GM12878 (cell line): ENCODE data around the gene FSIP1. TPM values are rescaled to one million over a fixed set of nuclear protein-coding genes. Genes with fewer than 3 reads are reported as not detected.

Experiments
- ATAC-seq: fragments of 200-7000 bp; cut with Tn5 transposase; 3 replicates; pipeline ENCODE4 v1.9.1; 2020; ENCODE audit warnings: mild to moderate bottlenecking, moderate library complexity
- BruUV-seq: library from RNA; stranded (reverse); fragments of 400-500 nt; replicated peaks from 2 replicates; lab custom pipeline; 2021; lab: Mats Ljungman, UMichigan
- CTCF ChIA-PET: fragments of 300-600 bp; sonication (Branson Sonifier 250); formaldehyde crosslinking; extraction: SDS; loops from one replicate; lab custom pipeline; 2021; ENCODE audit warnings: inconsistent platforms; lab: Yijun Ruan, JAX
- POLR2A ChIA-PET: fragments of 350-600 bp; formaldehyde crosslinking; extraction: SDS; loops from one replicate; lab custom pipeline; 2021; ENCODE audit warnings: inconsistent platforms; lab: Charles Lee
- RAD21 ChIA-PET: fragments of 300-600 bp; sonication (Branson Sonifier 250); formaldehyde crosslinking; loops from one replicate; lab custom pipeline; 2023; ENCODE audit warnings: antibody characterized with exemption; ENCODE audit not compliant: unreplicated experiment; lab: Charles Lee
- SMC1A ChIA-PET: fragments of 300-600 bp; sonication (Branson Sonifier 250); formaldehyde crosslinking; loops from one replicate; lab custom pipeline; 2023; ENCODE audit not compliant: unreplicated experiment, uncharacterized antibody; lab: Charles Lee
- DNase-seq: peaks from one replicate; pipeline ENCODE4 v3.0.0-alpha.2; 2011; ENCODE audit warnings: low read depth, low spot score
- FAIRE-seq: peaks from 3 replicates; lab custom pipeline; 2011; peaks lifted over from hg19 to GRCh38; lab: Jason Lieb, UNC
- H2AFZ ChIP-seq: 2 replicates; pipeline ENCODE4 v1.6.0; 2011; ENCODE audit warnings: low read depth, low read length, control low read depth; ENCODE audit not compliant: control insufficient read depth
- H3K27ac ChIP-seq: 2 replicates; pipeline ENCODE4 v1.5.1; 2011; ENCODE audit warnings: control low read depth; ENCODE audit not compliant: control insufficient read depth, insufficient read depth
- H3K27me3 ChIP-seq, 2 experiments: replicated peaks in 1 of 2; 2 replicates each; pipeline versions ENCODE4 v1.6.0 to v1.6.1; 2011; ENCODE audit warnings: low read length in 1 of 2; ENCODE audit not compliant: control insufficient read depth in 2 of 2, insufficient read depth in 2 of 2
- H3K36me3 ChIP-seq, 2 experiments: 2 replicates each; pipeline ENCODE4 v1.5.1; 2011; ENCODE audit warnings: low read length in 1 of 2; ENCODE audit not compliant: control insufficient read depth in 2 of 2, insufficient read depth in 2 of 2
- H3K4me1 ChIP-seq: 2 replicates; pipeline ENCODE4 v1.6.1; 2011; ENCODE audit warnings: mild to moderate bottlenecking, low read length, moderate library complexity, mixed read lengths; ENCODE audit not compliant: control insufficient read depth, insufficient read depth
- H3K4me2 ChIP-seq: 2 replicates; pipeline ENCODE4 v1.6.0; 2011; ENCODE audit warnings: control low read depth; ENCODE audit not compliant: control insufficient read depth, insufficient read depth
- H3K4me3 ChIP-seq: fragments of 200-600 bp; sonication (generic); 2 replicates; pipeline ENCODE4 v1.5.1; 2016
- H3K79me2 ChIP-seq: 2 replicates; pipeline ENCODE4 v1.6.0; 2011; ENCODE audit warnings: low read length; ENCODE audit not compliant: control insufficient read depth, insufficient read depth
- H3K9ac ChIP-seq: 2 replicates; pipeline ENCODE4 v1.8.0; 2011; ENCODE audit warnings: low read length, control low read depth, mixed read lengths; ENCODE audit not compliant: control insufficient read depth, insufficient read depth
- H3K9me3 ChIP-seq: replicated peaks from 3 replicates; pipeline ENCODE4 v1.5.1; 2011; ENCODE audit warnings: mild to moderate bottlenecking, low read length; ENCODE audit not compliant: control insufficient read depth, insufficient read depth
- H4K20me1 ChIP-seq: 2 replicates; pipeline ENCODE4 v1.6.0; 2011; ENCODE audit not compliant: control insufficient read depth, insufficient read depth
- CHD2 ChIP-seq: IDR thresholded peaks from 2 replicates; pipeline ENCODE4 v1.6.1; 2011; ENCODE audit warnings: low read depth, low read length, improper control_type of control experiment, borderline replicate concordance
- CHD4 ChIP-seq: fragments of 200-600 bp; sonication (generic); IDR thresholded peaks from 2 replicates; pipeline ENCODE4 v1.6.1; 2016; ENCODE audit warnings: mild to moderate bottlenecking
- CTCF ChIP-seq, 3 experiments: IDR thresholded peaks in 2 of 3; conservative IDR thresholded peaks in 1 of 3; 2 replicates each; pipeline ENCODE4 v1.5.1; 2011; ENCODE audit warnings: low read depth in 3 of 3, low read length in 3 of 3, mild to moderate bottlenecking in 3 of 3, control low read depth in 2 of 3, moderate library complexity in 2 of 3, inconsistent platforms in 1 of 3, mixed read lengths in 1 of 3; ENCODE audit not compliant: control insufficient read depth in 2 of 3, insufficient read depth in 1 of 3; ENCODE audit errors: extremely low read depth in 1 of 3
- EED ChIP-seq: sonication (generic); IDR thresholded peaks from 2 replicates; pipeline ENCODE4 v1.6.1; 2016; ENCODE audit warnings: antibody characterized with exemption, low read depth
- EP300 ChIP-seq, 2 experiments: fragments of 150-350 bp in 1 of 2; IDR thresholded peaks; 2 replicates each; pipeline ENCODE4 v1.6.1; 2011 to 2012; ENCODE audit warnings: low read depth in 2 of 2, low read length in 2 of 2, borderline replicate concordance in 1 of 2, improper control_type of control experiment in 1 of 2, inconsistent platforms in 1 of 2; ENCODE audit not compliant: control insufficient read depth in 1 of 2
- JUNB ChIP-seq: IDR thresholded peaks from 2 replicates; pipeline ENCODE4 v1.6.1; 2016; ENCODE audit warnings: antibody characterized with exemption, mild to moderate bottlenecking
- KAT2A ChIP-seq: conservative IDR thresholded peaks from 2 replicates; pipeline ENCODE4 v1.6.1; 2011; ENCODE audit warnings: low read depth, low read length; ENCODE audit not compliant: control insufficient read depth
- NFXL1 ChIP-seq: fragments of 450-650 bp; IDR thresholded peaks from 2 replicates; pipeline ENCODE4 v1.6.1; 2017; ENCODE audit warnings: antibody characterized with exemption, mild to moderate bottlenecking, borderline replicate concordance
- NR2C2 ChIP-seq: IDR thresholded peaks from 2 replicates; pipeline ENCODE4 v1.6.1; 2011; ENCODE audit warnings: borderline replicate concordance, low read depth; ENCODE audit not compliant: control insufficient read depth, insufficient read length
- NR2F1 ChIP-seq: fragments of 450-650 bp; conservative IDR thresholded peaks from 2 replicates; pipeline ENCODE4 v1.6.1; 2017; ENCODE audit warnings: mild to moderate bottlenecking
- RUNX3 ChIP-seq: IDR thresholded peaks from 2 replicates; pipeline ENCODE4 v1.6.1; 2012; ENCODE audit warnings: low read length, inconsistent platforms
- TAF1 ChIP-seq: IDR thresholded peaks from 2 replicates; pipeline ENCODE4 v1.6.1; 2011; ENCODE audit warnings: mild to moderate bottlenecking, low read depth, low read length, borderline replicate concordance
- ZBTB4 ChIP-seq: fragments of 450-650 bp; formaldehyde crosslinking; IDR thresholded peaks from 2 replicates; pipeline ENCODE4 v1.4.0; 2022; ENCODE audit warnings: mild to moderate bottlenecking, moderate library complexity
- ZNF24 ChIP-seq: fragments of 450-650 bp; IDR thresholded peaks from 2 replicates; pipeline ENCODE4 v1.6.1; 2017; ENCODE audit warnings: antibody characterized with exemption, mild to moderate bottlenecking
- ZZZ3 ChIP-seq: IDR thresholded peaks from 2 replicates; pipeline ENCODE4 v1.6.1; 2011; ENCODE audit warnings: low read depth; ENCODE audit not compliant: control insufficient read depth, insufficient read length
- WGBS: methylation state at CpG from one replicate; pipeline ENCODE4 v1.1.6; 2016; ENCODE audit warnings: low lambda C conversion rate; ENCODE audit not compliant: insufficient replicate concordance, insufficient coverage; ENCODE audit errors: missing lambda C conversion rate; 5-methylcytosine and 5-hydroxymethylcytosine counted together
- in situ Hi-C: fragments of 300-500 bp; cut with MboI; formaldehyde crosslinking; loops from 9 replicates; pipeline ENCODE4 v1.14.3; 2018; ENCODE audit warnings: mixed read lengths
- intact Hi-C: fragments of 100-400 bp; cut with micrococcal nuclease; formaldehyde crosslinking; loops from one replicate; pipeline ENCODE4 v1.14.2; 2022; ENCODE audit not compliant: unreplicated experiment
- polyA plus RNA-seq, 11 experiments: library from polyadenylated mRNA; depleted of rRNA in 4 of 11; unstranded in 6 of 11; stranded (reverse) in 5 of 11; fragments of >200 nt; fragmentation: Nextera tagmentation in 4 of 11; fragmentation: Illumina TruSeq in 1 of 11; extraction: Ambion mirVana in 4 of 11; extraction: Trizol in 1 of 11; gene quantifications; 1 replicate in 1 of 11; 2 replicates in 10 of 11; pipeline versions ENCODE4 v1.2.1 to v1.2.3, GENCODE V29; 2011 to 2016; ENCODE audit warnings: inconsistent platforms in 2 of 11, missing spikeins in 2 of 11, low read depth in 1 of 11
- total RNA-seq, 4 experiments: library from RNA; depleted of rRNA in 3 of 4; stranded (reverse); fragments of >200 nt in 3 of 4; fragmentation: Illumina TruSeq in 1 of 4; extraction: Trizol in 1 of 4; gene quantifications; 2 replicates each; pipeline versions ENCODE4 v1.2.1 to v1.2.3, GENCODE V29; 2013 to 2021

FSIP1 gene
- total and polyA plus RNA-seq, 10 of the 15 experiments (the other 5 are each of a cell fraction or from before 2014, with no cell fraction given): 0.15 to 0.67 (median 0.35) TPM

GRCh38 chr15:39658740-39659139, 123.9 kb downstream of the FSIP1 start:
- H3K79me2 ChIP-seq: no peaks in the 10 kb centered on the region
- H4K20me1 ChIP-seq: no peaks in the 10 kb centered on the region
- POLR2A ChIA-PET: interaction anchor here (0.7 kb wide), 1 partner anchor 848 kb away, joined by 3 read pairs; no protein-coding TSS in a partner anchor
- no peaks in the 10 kb centered on the region for H3K27me3 ChIP-seq
- no TSS peak for BruUV-seq
- H2AFZ ChIP-seq: no peak overlapping the region
- ATAC-seq (no peak), DNase-seq (no peak)
- H3K27ac ChIP-seq: no peak overlapping the region
- RAD21 ChIA-PET: no interaction called here
- CTCF ChIA-PET: no interaction called here
- H3K4me1 ChIP-seq: no peaks in the 10 kb centered on the region
- H3K36me3 ChIP-seq: no peaks in the 10 kb centered on the region
- intact Hi-C loops: no loop called here
- TF ChIP-seq CHD4 (no peak), NR2C2 (no peak), NFXL1 (no peak), ZBTB4 (no peak), TAF1 (no peak), JUNB (no peak), ZZZ3 (no peak), EP300 (IDR thresholded peaks at IDR 0.05; ENCODE audit: borderline replicate concordance in 1 of 2, control insufficient read depth in 1 of 2, low read depth in 2 of 2, low read length in 2 of 2) (no peak), KAT2A (no peak), RUNX3 (no peak), EED (no peak), CHD2 (no peak), NR2F1 (no peak), ZNF24 (no peak), CTCF (IDR thresholded peaks at IDR 0.05 in 2 of 3, conservative IDR thresholded peaks at IDR 0.05 in 1 of 3; ENCODE audit: control insufficient read depth in 2 of 3, extremely low read depth in 1 of 3, insufficient read depth in 1 of 3, low read depth in 3 of 3, low read length in 3 of 3) (no peak)
- TF ChIP-seq, all 136 proteins: peak for 0
- H3K9ac ChIP-seq: no peak overlapping the region
- no peak overlapping the region for H3K4me2 ChIP-seq
- H3K9me3 ChIP-seq: no peaks in the 10 kb centered on the region
- no peak for FAIRE-seq
- in situ Hi-C loops: no loop called here
- WGBS: 32% methylated on average over 3 of the region's 3 CpGs
- SMC1A ChIA-PET: no interaction called here
- H3K4me3 ChIP-seq: no peak overlapping the region
